Left ventricle myocardium superior (tissue), 1 donor: ENCODE measurements around the gene PLEKHJ1. TPM values are rescaled to one million over a fixed set of nuclear protein-coding genes. Genes with fewer than 3 reads are reported as not detected.

Source experiments
- ATAC-seq: fragments of 200-7000 bp; cut with Tn5 transposase; one replicate; pipeline ENCODE4 v1.9.1; 2020; ENCODE audit warnings: mild to moderate bottlenecking, moderate library complexity
- DNase-seq: peaks from one replicate; pipeline ENCODE4 v3.0.0-alpha.2; 2020
- intact Hi-C: fragments of 100-400 bp; cut with micrococcal nuclease; formaldehyde crosslinking; loops from one replicate; pipeline ENCODE4 v1.11.0; 2022
- total RNA-seq: library from RNA; stranded (reverse); fragmentation: NEBNext Ultra II Directional; extraction: Animal tissue kit (Norgen Biotek cat#: 25700); gene quantifications from one replicate; pipeline ENCODE4 v1.2.1, GENCODE V29; 2021
- donor health status: DM: no; HTN: yes; CAD: no; lungs with severe emphysema.

The PLEKHJ1 gene
- total RNA-seq, 1 donor from 2014 or later: 60.7 TPM

GRCh38 chr19:2251106-2252054, 15.3 kb upstream of the PLEKHJ1 start:
- DNase-seq: peak; percentile 32
- no peak for ATAC-seq
- intact Hi-C loops: no loop called here

- intact Hi-C loops: no loop called here
- DNase-seq (peak; percentile 21), ATAC-seq (no peak)
Measured at GRCh38 chr19:2250766-2251105, 14.6 kb upstream of the PLEKHJ1 start.

GRCh38 chr19:2249880-2250765, 14.0 kb upstream of the PLEKHJ1 start:
- intact Hi-C loops: no loop called here
- ATAC-seq (peak; percentile 2), DNase-seq (peak; percentile 27)

- DNase-seq: peak; percentile 26
- peak; percentile 3 for ATAC-seq
- intact Hi-C loops: no loop called here
Measured at GRCh38 chr19:2249010-2249866, 13.1 kb upstream of the PLEKHJ1 start, which contains the start of gene AMH. Gene AMH, plus strand, starts transcription at chr19:2249323. Its CDS starts 10 bp downstream, at chr19:2249333.

- no peak for ATAC-seq
- DNase-seq: no peak
- intact Hi-C loops: no loop called here
Measured at GRCh38 chr19:2248136-2249009, 12.2 kb upstream of the PLEKHJ1 start.

GRCh38 chr19:2247433-2248101, 11.4 kb upstream of the PLEKHJ1 start:
- intact Hi-C loops: no loop called here
- no peak for ATAC-seq
- no peak for DNase-seq

- intact Hi-C loops: no loop called here
- DNase-seq (peak; percentile 77), ATAC-seq (peak; percentile 69)
Measured at GRCh38 chr19:2246801-2247361, 10.8 kb upstream of the PLEKHJ1 start.

GRCh38 chr19:2246014-2246620, 10.0 kb upstream of the PLEKHJ1 start:
- DNase-seq: no peak
- intact Hi-C loops: no loop called here
- no peak for ATAC-seq

- DNase-seq: no peak
- ATAC-seq: no peak
- intact Hi-C loops: no loop called here
Measured at GRCh38 chr19:2245273-2245672, 9.1 kb upstream of the PLEKHJ1 start.

- DNase-seq (no peak), ATAC-seq (no peak)
- intact Hi-C loops: no loop called here
Measured at GRCh38 chr19:2244486-2244885, 8.4 kb upstream of the PLEKHJ1 start.

- no peak for ATAC-seq
- no peak for DNase-seq
- intact Hi-C loops: no loop called here
Measured at GRCh38 chr19:2244125-2244411, 7.9 kb upstream of the PLEKHJ1 start.

GRCh38 chr19:2243274-2244124, 7.4 kb upstream of the PLEKHJ1 start:
- ATAC-seq (no peak), DNase-seq (no peak)
- intact Hi-C loops: no loop called here

- no peak for ATAC-seq
- no peak for DNase-seq
- intact Hi-C loops: no loop called here
Measured at GRCh38 chr19:2242816-2243215, 6.7 kb upstream of the PLEKHJ1 start.

GRCh38 chr19:2242092-2242537, 6.0 kb upstream of the PLEKHJ1 start:
- ATAC-seq (no peak), DNase-seq (no peak)
- intact Hi-C loops: no loop called here

- DNase-seq (no peak), ATAC-seq (no peak)
Measured at GRCh38 chr19:2240881-2241760, 5.0 kb upstream of the PLEKHJ1 start.

More at GRCh38 chr19:2240881-2241760, 5.0 kb upstream of the PLEKHJ1 start:
- intact Hi-C loops: no loop called here
